WTC11 (cell line): Measurements from ENCODE around the gene FHIT. TPM values are rescaled to one million over a fixed set of nuclear protein-coding genes. Genes with fewer than 3 reads are reported as not detected.

Experiments used
- ATAC-seq: fragments of 200-7000 bp; cut with Tn5 transposase; 2 replicates; pipeline ENCODE4 v1.10.0; 2021; ENCODE audit warnings: mild to moderate bottlenecking, moderate library complexity
- CTCF ChIA-PET: fragments of 300-600 bp; sonication (Branson Sonifier 250); formaldehyde crosslinking; loops from one replicate; lab custom pipeline; 2021; ENCODE audit warnings: antibody characterized with exemption; lab: Charles Lee
- POLR2A ChIA-PET: fragments of 350-600 bp; sonication (Branson Sonifier 250); formaldehyde crosslinking; loops from one replicate; lab custom pipeline; 2021; ENCODE audit warnings: antibody characterized with exemption; lab: Charles Lee
- DNase-seq: peaks from one replicate; pipeline ENCODE4 v3.0.0; 2021; ENCODE audit warnings: low spot score
- H3K27ac Mint-ChIP-seq: 2 replicates; pipeline ENCODE4 v1.8.0; 2021; ENCODE audit warnings: mixed read lengths
- H3K27me3 Mint-ChIP-seq: 2 replicates; pipeline ENCODE4 v1.8.0; 2021; ENCODE audit warnings: low read depth, mild to moderate bottlenecking, moderate library complexity, mixed read lengths
- H3K36me3 Mint-ChIP-seq: 2 replicates; pipeline ENCODE4 v1.8.0; 2021; ENCODE audit warnings: mixed read lengths
- H3K4me1 Mint-ChIP-seq: 2 replicates; pipeline ENCODE4 v1.8.0; 2022; ENCODE audit warnings: mixed read lengths
- H3K4me3 Mint-ChIP-seq: 2 replicates; pipeline ENCODE4 v1.8.0; 2021; ENCODE audit warnings: mild to moderate bottlenecking, moderate library complexity, mixed read lengths
- H3K9me3 Mint-ChIP-seq: 2 replicates; pipeline ENCODE4 v1.8.0; 2021; ENCODE audit warnings: mixed read lengths
- FOXP1 ChIP-seq: sonication (generic); formaldehyde crosslinking; IDR thresholded peaks from 2 replicates; pipeline ENCODE4 v1.8.0; 2022; ENCODE audit warnings: missing genetic modification reagents, mild to moderate bottlenecking, moderate library complexity, borderline replicate concordance
- GTF2I ChIP-seq: fragments of 250-450 bp; sonication (Bioruptor Pico); conservative IDR thresholded peaks from 2 replicates; pipeline ENCODE4 v1.4.0; 2021; ENCODE audit warnings: mild to moderate bottlenecking
- IRF2 ChIP-seq: sonication (generic); formaldehyde crosslinking; IDR thresholded peaks from 2 replicates; pipeline ENCODE4 v1.8.0; 2022; ENCODE audit warnings: low read depth, missing genetic modification reagents, borderline replicate concordance
- JUN ChIP-seq: sonication (generic); formaldehyde crosslinking; IDR thresholded peaks from 2 replicates; pipeline ENCODE4 v1.8.0; 2023; ENCODE audit warnings: mild to moderate bottlenecking, missing genetic modification reagents
- ZNF263 ChIP-seq: sonication (generic); formaldehyde crosslinking; IDR thresholded peaks from 2 replicates; pipeline ENCODE4 v1.8.1; 2022; ENCODE audit warnings: low read depth, mild to moderate bottlenecking, moderate library complexity, missing genetic modification reagents
- ZNF396 ChIP-seq: fragments of 250-450 bp; sonication (Bioruptor Pico); IDR thresholded peaks from 2 replicates; pipeline ENCODE4 v1.8.0; 2021; ENCODE audit warnings: mild to moderate bottlenecking, moderate library complexity, borderline replicate concordance
- ZNF423 ChIP-seq: fragments of 250-450 bp; sonication (Bioruptor Pico); IDR thresholded peaks from 2 replicates; pipeline ENCODE4 v2.1.2; 2022; ENCODE audit warnings: mild to moderate bottlenecking, moderate library complexity
- total RNA-seq: library from RNA; stranded (reverse); gene quantifications from 3 replicates; pipeline ENCODE4 v1.2.3, GENCODE V29; 2021
- TF ChIP-seq, protein P1 (sequence below): sonication (generic); formaldehyde crosslinking; IDR thresholded peaks from 2 replicates; pipeline ENCODE4 v1.8.0; 2022; ENCODE audit warnings: mild to moderate bottlenecking, missing genetic modification reagents
- TF ChIP-seq, protein P2 (sequence below): sonication (generic); formaldehyde crosslinking; IDR thresholded peaks from 2 replicates; pipeline ENCODE4 v1.8.1; 2022; ENCODE audit warnings: missing genetic modification reagents, borderline replicate concordance
- TF ChIP-seq, protein P3 (sequence below): sonication (generic); formaldehyde crosslinking; IDR thresholded peaks from 2 replicates; pipeline ENCODE4 v1.8.1; 2023; ENCODE audit warnings: mild to moderate bottlenecking, missing genetic modification reagents, moderate library complexity
- TF ChIP-seq, protein P4 (sequence below): fragments of 250-450 bp; sonication (Bioruptor Pico); IDR thresholded peaks from 2 replicates; pipeline ENCODE4 v1.9.0; 2021; ENCODE audit warnings: mild to moderate bottlenecking
- TF ChIP-seq, protein P5 (sequence below): sonication (generic); formaldehyde crosslinking; conservative IDR thresholded peaks from 2 replicates; pipeline ENCODE4 v1.8.1; 2023; ENCODE audit warnings: mild to moderate bottlenecking, low read depth, missing genetic modification reagents, moderate library complexity
- TF ChIP-seq, protein P6 (sequence below): fragments of 200-600 bp; IDR thresholded peaks from 2 replicates; pipeline ENCODE4 v1.8.0; 2022; ENCODE audit warnings: antibody characterized with exemption

The FHIT gene
- total RNA-seq, 1 experiment from 2014 or later, result 2.6 TPM

DNA sequence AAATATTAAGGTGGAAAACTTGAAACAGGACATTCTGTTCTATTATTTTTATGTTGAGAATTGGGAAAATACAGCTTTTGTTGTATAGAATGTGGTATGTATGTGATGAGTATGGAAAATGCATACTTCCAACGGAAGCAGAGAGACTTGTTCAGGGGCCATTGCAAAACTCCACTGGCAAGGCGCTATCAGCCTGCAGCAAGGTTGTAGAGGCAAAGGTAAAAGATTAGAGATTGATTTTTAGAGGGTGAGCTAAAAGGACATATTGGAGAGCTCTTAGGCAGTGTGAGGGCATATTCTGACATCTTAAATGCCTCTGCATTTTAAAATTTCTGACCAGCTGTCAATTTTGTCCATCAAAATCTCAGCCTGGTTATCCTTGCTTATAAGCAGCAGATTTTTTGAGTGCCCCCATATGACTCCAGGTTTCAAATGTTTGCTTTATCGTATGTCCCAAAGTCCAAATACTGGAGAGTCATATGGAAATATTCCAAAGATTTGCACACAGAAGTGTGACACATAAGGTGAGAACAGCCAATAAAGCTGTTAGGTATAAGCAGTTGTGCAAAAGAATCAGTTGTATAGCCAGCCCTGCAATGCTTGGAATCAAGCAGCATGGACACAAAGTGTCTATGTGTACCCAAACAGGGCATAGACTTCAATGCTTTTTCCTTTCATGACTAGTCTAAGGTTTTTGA is 829.4 kb downstream of the FHIT start (continued):
- TF ChIP-seq, protein P1, sequence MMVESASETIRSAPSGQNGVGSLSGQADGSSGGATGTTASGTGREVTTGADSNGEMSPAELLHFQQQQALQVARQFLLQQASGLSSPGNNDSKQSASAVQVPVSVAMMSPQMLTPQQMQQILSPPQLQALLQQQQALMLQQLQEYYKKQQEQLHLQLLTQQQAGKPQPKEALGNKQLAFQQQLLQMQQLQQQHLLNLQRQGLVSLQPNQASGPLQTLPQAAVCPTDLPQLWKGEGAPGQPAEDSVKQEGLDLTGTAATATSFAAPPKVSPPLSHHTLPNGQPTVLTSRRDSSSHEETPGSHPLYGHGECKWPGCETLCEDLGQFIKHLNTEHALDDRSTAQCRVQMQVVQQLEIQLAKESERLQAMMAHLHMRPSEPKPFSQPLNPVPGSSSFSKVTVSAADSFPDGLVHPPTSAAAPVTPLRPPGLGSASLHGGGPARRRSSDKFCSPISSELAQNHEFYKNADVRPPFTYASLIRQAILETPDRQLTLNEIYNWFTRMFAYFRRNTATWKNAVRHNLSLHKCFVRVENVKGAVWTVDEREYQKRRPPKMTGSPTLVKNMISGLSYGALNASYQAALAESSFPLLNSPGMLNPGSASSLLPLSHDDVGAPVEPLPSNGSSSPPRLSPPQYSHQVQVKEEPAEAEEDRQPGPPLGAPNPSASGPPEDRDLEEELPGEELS (CRISPR knock-in tag), result no peak
- TF ChIP-seq IRF2 (CRISPR knock-in tag) (no peak), JUN (CRISPR knock-in tag) (no peak), GTF2I (no peak)
- TF ChIP-seq, protein P2, sequence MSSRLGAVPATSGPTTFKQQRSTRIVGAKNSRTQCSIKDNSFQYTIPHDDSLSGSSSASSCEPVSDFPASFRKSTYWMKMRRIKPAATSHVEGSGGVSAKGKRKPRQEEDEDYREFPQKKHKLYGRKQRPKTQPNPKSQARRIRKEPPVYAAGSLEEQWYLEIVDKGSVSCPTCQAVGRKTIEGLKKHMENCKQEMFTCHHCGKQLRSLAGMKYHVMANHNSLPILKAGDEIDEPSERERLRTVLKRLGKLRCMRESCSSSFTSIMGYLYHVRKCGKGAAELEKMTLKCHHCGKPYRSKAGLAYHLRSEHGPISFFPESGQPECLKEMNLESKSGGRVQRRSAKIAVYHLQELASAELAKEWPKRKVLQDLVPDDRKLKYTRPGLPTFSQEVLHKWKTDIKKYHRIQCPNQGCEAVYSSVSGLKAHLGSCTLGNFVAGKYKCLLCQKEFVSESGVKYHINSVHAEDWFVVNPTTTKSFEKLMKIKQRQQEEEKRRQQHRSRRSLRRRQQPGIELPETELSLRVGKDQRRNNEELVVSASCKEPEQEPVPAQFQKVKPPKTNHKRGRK, result no peak
- TF ChIP-seq, protein P3, sequence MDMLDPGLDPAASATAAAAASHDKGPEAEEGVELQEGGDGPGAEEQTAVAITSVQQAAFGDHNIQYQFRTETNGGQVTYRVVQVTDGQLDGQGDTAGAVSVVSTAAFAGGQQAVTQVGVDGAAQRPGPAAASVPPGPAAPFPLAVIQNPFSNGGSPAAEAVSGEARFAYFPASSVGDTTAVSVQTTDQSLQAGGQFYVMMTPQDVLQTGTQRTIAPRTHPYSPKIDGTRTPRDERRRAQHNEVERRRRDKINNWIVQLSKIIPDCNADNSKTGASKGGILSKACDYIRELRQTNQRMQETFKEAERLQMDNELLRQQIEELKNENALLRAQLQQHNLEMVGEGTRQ (CRISPR knock-in tag), result no peak

DNA sequence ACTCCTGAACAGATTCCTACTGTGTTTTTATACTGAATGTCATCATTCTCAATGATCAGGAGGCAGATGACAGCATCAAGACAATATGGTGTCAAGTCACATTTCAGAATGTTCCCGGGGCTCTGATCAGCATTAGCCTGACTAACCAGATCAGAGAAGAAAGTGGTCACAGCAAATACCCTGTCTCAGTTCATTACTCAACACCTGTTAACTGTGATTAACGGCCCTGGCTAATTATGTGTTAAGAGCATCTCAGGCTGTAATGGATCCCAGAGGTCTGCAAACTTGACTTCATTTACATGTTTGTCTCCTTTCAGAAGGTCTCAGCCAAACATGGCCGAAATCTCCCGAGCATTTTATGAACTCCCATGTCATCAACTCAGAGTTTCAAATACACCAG is 833.7 kb downstream of the FHIT start:
- Mint-ChIP-seq H3K27me3 (no peaks in the 10 kb centered on the region), H3K36me3 (no peaks in the 10 kb centered on the region), H3K4me3 (no peak overlapping the region), H3K4me1 (peaks cover 11% of the 10 kb centered on the region), H3K9me3 (peaks cover 5% of the 10 kb centered on the region; the same call in 1 of the 2 replicates), H3K27ac (no peak overlapping the region)
- no peak for DNase-seq
- ChIA-PET CTCF (no interaction called here), POLR2A (no interaction called here)
- no peak for ATAC-seq
- TF ChIP-seq, protein P4, sequence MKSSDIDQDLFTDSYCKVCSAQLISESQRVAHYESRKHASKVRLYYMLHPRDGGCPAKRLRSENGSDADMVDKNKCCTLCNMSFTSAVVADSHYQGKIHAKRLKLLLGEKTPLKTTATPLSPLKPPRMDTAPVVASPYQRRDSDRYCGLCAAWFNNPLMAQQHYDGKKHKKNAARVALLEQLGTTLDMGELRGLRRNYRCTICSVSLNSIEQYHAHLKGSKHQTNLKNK (CRISPR knock-in tag), result no peak
- no peak for TF ChIP-seq FOXP1 (CRISPR knock-in tag)
- TF ChIP-seq ZNF396 (CRISPR knock-in tag), result no peak
- TF ChIP-seq ZNF423 (CRISPR knock-in tag), result no peak
- TF ChIP-seq, protein P2, result no peak
- TF ChIP-seq, protein P5, sequence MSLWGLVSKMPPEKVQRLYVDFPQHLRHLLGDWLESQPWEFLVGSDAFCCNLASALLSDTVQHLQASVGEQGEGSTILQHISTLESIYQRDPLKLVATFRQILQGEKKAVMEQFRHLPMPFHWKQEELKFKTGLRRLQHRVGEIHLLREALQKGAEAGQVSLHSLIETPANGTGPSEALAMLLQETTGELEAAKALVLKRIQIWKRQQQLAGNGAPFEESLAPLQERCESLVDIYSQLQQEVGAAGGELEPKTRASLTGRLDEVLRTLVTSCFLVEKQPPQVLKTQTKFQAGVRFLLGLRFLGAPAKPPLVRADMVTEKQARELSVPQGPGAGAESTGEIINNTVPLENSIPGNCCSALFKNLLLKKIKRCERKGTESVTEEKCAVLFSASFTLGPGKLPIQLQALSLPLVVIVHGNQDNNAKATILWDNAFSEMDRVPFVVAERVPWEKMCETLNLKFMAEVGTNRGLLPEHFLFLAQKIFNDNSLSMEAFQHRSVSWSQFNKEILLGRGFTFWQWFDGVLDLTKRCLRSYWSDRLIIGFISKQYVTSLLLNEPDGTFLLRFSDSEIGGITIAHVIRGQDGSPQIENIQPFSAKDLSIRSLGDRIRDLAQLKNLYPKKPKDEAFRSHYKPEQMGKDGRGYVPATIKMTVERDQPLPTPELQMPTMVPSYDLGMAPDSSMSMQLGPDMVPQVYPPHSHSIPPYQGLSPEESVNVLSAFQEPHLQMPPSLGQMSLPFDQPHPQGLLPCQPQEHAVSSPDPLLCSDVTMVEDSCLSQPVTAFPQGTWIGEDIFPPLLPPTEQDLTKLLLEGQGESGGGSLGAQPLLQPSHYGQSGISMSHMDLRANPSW (CRISPR knock-in tag), result no peak
- TF ChIP-seq, protein P6, sequence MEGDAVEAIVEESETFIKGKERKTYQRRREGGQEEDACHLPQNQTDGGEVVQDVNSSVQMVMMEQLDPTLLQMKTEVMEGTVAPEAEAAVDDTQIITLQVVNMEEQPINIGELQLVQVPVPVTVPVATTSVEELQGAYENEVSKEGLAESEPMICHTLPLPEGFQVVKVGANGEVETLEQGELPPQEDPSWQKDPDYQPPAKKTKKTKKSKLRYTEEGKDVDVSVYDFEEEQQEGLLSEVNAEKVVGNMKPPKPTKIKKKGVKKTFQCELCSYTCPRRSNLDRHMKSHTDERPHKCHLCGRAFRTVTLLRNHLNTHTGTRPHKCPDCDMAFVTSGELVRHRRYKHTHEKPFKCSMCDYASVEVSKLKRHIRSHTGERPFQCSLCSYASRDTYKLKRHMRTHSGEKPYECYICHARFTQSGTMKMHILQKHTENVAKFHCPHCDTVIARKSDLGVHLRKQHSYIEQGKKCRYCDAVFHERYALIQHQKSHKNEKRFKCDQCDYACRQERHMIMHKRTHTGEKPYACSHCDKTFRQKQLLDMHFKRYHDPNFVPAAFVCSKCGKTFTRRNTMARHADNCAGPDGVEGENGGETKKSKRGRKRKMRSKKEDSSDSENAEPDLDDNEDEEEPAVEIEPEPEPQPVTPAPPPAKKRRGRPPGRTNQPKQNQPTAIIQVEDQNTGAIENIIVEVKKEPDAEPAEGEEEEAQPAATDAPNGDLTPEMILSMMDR, result no peak
- TF ChIP-seq ZNF263 (CRISPR knock-in tag), result no peak
